HG03097 (cell line): ENCODE results near the gene BNC2.
"Not testable (repeated sequence)": the region's sequence is repeated elsewhere in the genome, so short reads cannot be mapped to it uniquely, and the experiment has no call there.

Source experiments
- ATAC-seq: cut with Tn5 transposase; IDR thresholded peaks from one replicate; pipeline ENCODE4 v1.9.1; 2021; ENCODE audit not compliant: unreplicated experiment, low FRiP score

The BNC2 gene

GRCh38 chr9:16438831-16439230, 431.6 kb downstream of the BNC2 start:
- ATAC-seq: not testable (repeated sequence)

DNA sequence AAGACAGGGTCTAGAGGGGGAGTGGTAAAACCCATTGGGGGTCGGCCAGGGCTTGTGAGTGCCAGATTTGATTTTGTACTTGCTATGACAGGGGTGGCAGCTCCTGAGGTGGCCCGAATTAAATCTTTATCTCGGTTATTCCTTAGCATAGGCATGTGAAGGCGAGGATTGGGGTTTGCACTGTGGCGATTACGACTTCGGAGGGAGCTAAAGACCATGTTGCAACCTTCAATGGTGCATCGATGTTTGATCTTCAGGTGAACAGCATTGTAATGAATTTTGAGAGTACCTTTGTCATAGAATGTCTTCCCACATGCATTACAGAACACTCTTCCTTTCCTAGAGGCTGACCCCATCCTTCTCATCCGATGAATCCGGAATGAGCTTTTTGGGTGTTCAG, 433.9 kb downstream of the BNC2 start:
- ATAC-seq: no peak

GRCh38 chr9:16434526-16434925, 435.9 kb downstream of the BNC2 start:
- ATAC-seq: no peak

- no peak for ATAC-seq
Measured at GRCh38 chr9:16433494-16433893, 437.0 kb downstream of the BNC2 start.

DNA sequence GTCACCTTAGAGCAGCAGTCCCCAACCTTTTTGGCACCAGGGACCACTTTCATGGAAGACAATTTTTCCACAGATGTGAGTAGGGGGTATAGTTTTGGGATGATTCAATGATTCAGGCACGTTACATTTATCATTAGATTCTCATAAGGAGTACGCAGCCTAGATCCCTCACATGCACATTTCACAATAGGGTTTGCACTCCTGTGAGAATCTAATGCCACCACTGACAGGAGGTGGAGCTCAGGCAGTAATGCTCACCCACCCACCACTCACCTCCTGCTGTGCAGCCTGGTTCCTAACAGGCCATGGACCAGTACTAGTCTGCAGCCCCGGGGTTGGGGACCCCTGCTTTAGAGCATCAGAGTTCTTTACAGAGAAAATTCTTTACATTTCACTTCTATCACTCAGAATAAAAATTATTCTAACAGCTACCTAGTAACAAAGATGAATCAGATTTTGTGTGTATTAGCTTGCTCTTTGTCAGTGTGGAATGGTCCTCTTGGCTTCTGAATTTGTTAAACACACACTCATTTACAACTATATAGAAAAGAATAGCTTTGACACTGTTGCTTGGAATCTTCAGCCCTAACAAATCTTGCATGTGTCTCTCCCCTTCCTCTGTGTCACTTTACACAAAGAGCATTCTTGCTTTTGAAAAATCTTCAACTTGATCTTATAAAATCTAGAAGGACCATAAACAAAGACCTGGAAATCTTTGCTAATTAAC, 438.6 kb downstream of the BNC2 start:
- no peak for ATAC-seq

GRCh38 chr9:16429671-16430070, 440.8 kb downstream of the BNC2 start:
- no peak for ATAC-seq

GRCh38 chr9:16427873-16428427, 442.5 kb downstream of the BNC2 start:
- no peak for ATAC-seq

- ATAC-seq: no peak
Measured at GRCh38 chr9:16426716-16427115, 443.8 kb downstream of the BNC2 start.

DNA sequence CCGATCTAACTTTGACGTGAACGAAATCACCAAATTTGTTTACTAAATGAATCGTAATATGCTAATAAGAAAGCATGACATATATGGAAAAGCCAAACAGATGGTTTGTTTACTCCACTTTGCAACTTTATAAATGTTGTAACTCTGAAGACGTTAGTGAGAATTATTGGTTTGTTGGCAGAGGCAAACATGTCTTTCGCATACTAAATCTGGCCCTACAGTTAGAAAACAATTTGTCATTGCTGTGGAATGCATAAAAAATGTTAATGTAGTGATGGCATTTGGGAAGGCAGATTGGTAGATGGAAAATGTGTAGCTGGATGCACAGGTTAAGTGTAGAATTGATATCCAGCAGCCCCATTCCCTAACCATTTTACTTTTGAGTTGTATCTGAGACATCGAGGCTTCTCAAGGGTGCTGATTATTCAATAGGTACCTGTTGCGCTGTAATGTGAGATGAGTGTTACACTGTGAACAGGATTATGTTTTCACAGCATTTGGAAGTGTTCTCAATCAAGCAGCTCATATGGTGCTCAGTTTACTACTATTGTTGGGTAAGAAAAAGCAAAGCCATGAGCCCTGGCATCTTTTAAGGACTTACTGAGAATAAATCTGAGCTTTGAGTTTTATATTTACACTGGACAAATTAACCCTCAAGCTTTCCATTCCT, 444.8 kb downstream of the BNC2 start:
- no peak for ATAC-seq

DNA sequence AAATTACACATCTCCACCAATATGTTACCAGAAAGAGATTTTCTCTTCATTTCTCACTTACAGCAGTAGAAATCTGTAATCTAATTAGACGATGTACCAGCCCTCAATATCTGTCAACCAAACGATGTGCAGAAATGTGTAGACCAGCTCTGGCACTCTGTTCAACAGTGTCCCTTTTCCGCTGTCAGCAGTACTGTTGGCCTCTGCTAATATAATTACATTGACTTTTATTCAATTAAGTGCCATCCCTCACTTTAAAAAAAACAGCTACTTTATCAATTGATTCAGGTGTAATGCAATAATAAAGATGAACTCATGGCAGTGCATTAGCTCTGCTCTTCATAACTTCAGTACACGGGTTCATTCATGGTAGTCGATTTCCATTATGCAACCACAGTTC, 448.4 kb downstream of the BNC2 start:
- no peak for ATAC-seq

- no peak for ATAC-seq
Measured at GRCh38 chr9:16421532-16421931, 448.9 kb downstream of the BNC2 start.

- no peak for ATAC-seq
Measured at GRCh38 chr9:16419124-16419523, 451.3 kb downstream of the BNC2 start.

DNA sequence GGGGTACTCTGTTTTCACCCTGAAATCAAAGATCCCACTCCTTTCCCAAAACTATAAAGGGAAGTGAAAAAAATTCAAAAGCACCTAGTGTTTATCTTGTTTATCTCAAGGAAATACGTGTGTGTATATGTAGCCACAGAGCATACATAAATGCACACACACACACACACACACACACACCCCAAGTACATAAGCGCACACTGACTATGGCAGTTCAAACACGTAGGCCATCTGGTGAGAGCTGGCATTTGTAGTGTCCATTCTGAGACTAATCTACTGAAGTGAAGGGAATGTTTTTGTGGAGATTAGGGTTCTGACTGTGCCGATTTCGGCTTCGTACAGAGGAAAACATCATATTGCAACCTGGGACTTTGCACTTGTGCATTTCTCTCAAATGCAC, 451.7 kb downstream of the BNC2 start:
- no peak for ATAC-seq

DNA sequence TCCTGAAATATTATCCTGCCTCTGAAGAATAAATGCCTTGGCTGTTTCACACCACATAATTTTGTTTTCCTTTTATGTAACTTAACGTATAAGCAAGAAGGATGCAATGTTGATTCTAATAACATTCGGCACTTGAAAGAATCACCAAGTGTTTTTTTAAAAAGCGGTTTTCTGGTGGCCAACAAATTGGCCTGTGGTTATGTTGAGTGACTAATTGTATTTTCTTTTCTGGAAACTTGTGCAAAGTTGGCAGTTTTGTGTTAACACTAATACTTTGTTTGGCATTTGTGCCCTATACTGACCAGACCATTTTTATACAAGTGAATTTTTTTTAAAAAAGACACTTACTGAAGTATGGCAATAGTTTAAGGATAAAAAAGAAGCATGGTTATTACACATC, 452.7 kb downstream of the BNC2 start:
- no peak for ATAC-seq

DNA sequence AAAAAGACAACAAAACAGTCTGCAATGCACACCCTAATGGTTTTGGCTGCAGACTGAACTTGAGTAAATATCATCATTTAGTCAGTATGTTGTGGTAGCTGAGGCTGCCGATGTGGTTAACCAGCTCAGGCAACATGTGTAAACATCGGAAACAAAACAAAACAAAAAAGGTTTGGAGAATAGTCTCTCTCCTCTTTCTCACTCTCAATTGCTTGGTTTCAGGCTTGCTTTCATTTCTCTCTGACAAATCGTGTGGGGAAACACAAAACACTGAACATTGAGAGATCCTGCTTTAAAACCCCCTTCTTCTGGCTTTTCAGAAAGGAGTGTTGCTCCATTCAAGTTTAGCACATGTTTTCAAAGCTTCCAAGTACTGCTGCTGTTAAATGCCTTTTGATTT, 453.3 kb downstream of the BNC2 start:
- ATAC-seq: no peak

DNA sequence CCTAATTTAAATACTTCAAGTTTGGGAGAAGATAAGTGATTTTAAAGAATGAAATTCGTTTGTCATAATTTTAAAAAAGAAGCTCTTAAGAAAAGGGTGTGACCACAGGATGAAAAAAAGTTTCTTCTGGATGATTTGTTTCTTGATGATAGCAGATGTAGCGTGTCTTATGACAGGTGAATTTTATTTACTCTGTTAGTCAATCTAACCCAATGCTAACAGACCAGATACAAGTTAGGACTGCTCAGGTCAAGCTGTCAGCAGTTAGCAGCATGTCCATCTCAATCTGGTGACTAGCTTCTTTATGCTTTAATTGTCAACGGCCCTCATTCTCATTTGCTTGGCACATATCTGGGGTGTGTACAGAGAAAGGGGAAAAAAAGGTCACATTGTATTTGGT, 456.0 kb downstream of the BNC2 start:
- ATAC-seq: no peak

DNA sequence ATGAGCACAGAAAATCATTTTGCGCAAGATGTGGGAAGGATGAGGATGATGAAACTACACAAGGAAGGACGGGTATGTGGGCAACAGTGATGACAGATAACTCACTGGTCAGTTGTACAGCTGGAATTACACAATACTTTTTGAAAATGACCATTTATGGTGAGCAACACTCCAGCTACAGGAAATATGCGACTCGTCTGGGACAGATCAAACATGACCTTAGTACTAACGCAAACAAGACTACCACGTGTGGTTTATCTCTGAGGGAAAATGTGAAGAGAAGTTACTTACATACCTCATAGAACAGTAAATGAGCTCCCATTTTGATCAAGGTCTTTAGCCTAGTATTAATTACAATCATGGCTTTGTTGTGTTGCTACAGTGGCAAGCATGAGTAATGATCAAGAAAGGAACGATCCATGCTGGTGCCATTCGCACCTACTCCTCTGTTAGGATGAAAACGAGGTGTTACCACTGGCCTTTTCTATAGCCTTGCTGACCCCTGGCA, 456.9 kb downstream of the BNC2 start:
- ATAC-seq: no peak

DNA sequence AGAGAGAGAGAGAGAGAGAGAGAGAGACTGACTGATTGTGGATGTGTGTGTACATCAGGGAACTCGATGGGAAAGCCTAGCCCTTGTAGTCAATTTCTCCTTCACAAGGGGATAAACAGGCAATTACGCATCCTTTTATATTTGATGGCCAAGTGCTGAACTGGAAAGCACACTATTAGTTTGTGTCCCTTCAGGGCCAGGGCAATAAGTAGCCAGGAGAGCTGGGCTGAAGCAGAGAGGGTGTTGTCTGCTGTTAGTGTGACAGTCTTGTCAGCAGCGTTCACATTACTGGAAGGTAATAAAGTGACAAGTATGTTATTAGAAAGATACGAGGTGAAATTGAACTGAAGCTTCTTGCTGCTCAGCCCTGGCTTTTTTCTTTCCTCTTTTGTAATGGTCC, 457.7 kb downstream of the BNC2 start:
- ATAC-seq: no peak

GRCh38 chr9:16411311-16411710, 459.2 kb downstream of the BNC2 start:
- no peak for ATAC-seq

DNA sequence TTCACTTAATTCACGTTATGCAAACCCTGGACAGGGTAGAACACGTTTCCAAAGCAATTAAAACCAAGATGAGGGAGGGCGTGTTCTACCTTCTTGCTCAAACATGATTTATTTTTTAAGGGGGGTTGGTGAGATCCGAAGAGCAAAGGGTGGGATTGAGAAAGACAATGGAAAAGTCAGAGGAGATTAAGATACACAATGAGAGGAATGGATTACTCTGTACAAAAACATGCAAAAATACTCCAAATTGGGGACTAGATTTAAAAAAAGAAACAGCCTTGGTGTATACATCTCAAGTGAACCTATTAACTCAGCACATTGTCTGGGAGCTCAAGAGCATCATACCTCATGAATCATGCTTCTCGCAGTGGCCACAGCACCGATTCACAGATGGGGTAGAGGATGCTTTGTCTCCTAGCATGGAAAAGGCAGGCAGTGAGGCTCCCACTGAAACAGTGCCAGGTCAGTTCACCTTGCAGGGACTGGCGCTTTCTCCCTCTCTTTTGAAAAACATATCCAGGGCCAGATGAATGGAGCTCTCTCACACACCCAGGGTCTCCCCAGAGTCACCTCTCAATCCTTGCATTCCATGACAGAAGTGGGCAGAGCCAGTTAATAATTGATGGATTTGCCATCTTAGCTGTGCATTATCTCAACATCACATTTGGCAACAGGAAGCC, 459.7 kb downstream of the BNC2 start:
- ATAC-seq: no peak

GRCh38 chr9:16407617-16408016, 462.9 kb downstream of the BNC2 start:
- ATAC-seq: no peak
